Endothelial cell of umbilical vein (primary cell): ENCODE results near the gene DDHD1. TPM values are rescaled to one million over a fixed set of nuclear protein-coding genes. Genes with fewer than 3 reads are reported as not detected.

Source experiments
- BruUV-seq: library from RNA; stranded (reverse); fragments of 400-500 nt; replicated peaks from 2 replicates; lab custom pipeline; 2021; lab: Mats Ljungman, UMichigan
- CTCF ChIA-PET: fragments of 300-600, 350-600 bp; sonication (Branson Sonifier 250); formaldehyde crosslinking; loops from one replicate; lab custom pipeline; 2021; ENCODE audit warnings: antibody characterized with exemption, inconsistent platforms; lab: Charles Lee
- POLR2A ChIA-PET: fragments of 300-600, 350-600 bp; sonication (Branson Sonifier 250); formaldehyde crosslinking; loops from one replicate; lab custom pipeline; 2021; ENCODE audit warnings: antibody characterized with exemption, inconsistent platforms; lab: Charles Lee
- DNase-seq: peaks from one replicate; pipeline ENCODE4 v3.0.0-alpha.2; 2011; ENCODE audit warnings: low read depth, low spot score
- FAIRE-seq: peaks from 2 replicates; lab custom pipeline; 2011; peaks lifted over from hg19 to GRCh38; lab: Jason Lieb, UNC
- H2AFZ ChIP-seq: 2 replicates; pipeline ENCODE4 v1.6.0; 2012; ENCODE audit warnings: low read depth, low read length, control low read depth, inconsistent platforms
- H3K27ac ChIP-seq: 2 replicates; pipeline ENCODE4 v1.5.1; 2011; ENCODE audit warnings: low read depth, mild to moderate bottlenecking, control low read depth, low read length, moderate library complexity; ENCODE audit not compliant: insufficient read depth
- H3K27me3 ChIP-seq, 2 experiments: 2 replicates each; pipeline versions ENCODE4 v1.6.0 to v1.6.1; 2011; ENCODE audit warnings: low read length in 2 of 2, mixed read lengths in 1 of 2; ENCODE audit not compliant: control insufficient read depth in 2 of 2, insufficient read depth in 2 of 2
- H3K36me3 ChIP-seq, 2 experiments: 2 replicates in 1 of 2; 3 replicates in 1 of 2; pipeline ENCODE4 v1.5.1; 2011; ENCODE audit warnings: low read length in 2 of 2, mild to moderate bottlenecking in 1 of 2, moderate library complexity in 1 of 2; ENCODE audit not compliant: control insufficient read depth in 2 of 2, insufficient read depth in 2 of 2; ENCODE audit errors: extremely low read depth in 1 of 2
- H3K4me1 ChIP-seq: 3 replicates; pipeline ENCODE4 v1.5.1; 2011; ENCODE audit warnings: mild to moderate bottlenecking, low read length; ENCODE audit not compliant: control insufficient read depth, insufficient read depth; ENCODE audit errors: extremely low read depth
- H3K4me2 ChIP-seq: 2 replicates; pipeline ENCODE4 v1.6.1; 2011; ENCODE audit warnings: low read length, control low read depth, mixed read lengths; ENCODE audit not compliant: insufficient read depth
- H3K4me3 ChIP-seq, 3 experiments: fragments of 200-600 bp in 1 of 3; sonication (generic), shearing (Covaris generic) in 1 of 3; replicated peaks in 1 of 3; 2 replicates each; pipeline ENCODE4 v1.5.1; 2011 to 2016; ENCODE audit warnings: control low read depth in 3 of 3, low read length in 3 of 3, mild to moderate bottlenecking in 2 of 3, inconsistent platforms in 1 of 3, low read depth in 1 of 3, moderate library complexity in 1 of 3; ENCODE audit not compliant: insufficient read depth in 1 of 3
- H3K79me2 ChIP-seq: 2 replicates; pipeline ENCODE4 v1.6.0; 2012; ENCODE audit warnings: low read length, inconsistent platforms; ENCODE audit not compliant: control insufficient read depth, insufficient read depth
- H3K9ac ChIP-seq: replicated peaks from 2 replicates; pipeline ENCODE3; 2011; ENCODE audit warnings: low read length, control low read depth; ENCODE audit not compliant: insufficient read depth; ENCODE audit errors: extremely low read depth
- H3K9me1 ChIP-seq: replicated peaks from 3 replicates; pipeline ENCODE4 v1.6.0; 2011; ENCODE audit warnings: mild to moderate bottlenecking, low read length; ENCODE audit not compliant: control insufficient read depth, insufficient read depth; ENCODE audit errors: extremely low read depth
- H3K9me3 ChIP-seq: replicated peaks from 2 replicates; pipeline ENCODE4 v1.5.1; 2012; ENCODE audit warnings: low read length, inconsistent platforms; ENCODE audit not compliant: control insufficient read depth, insufficient read depth
- H4K20me1 ChIP-seq: replicated peaks from 2 replicates; pipeline ENCODE3; 2011; ENCODE audit warnings: mild to moderate bottlenecking, low read length; ENCODE audit not compliant: control insufficient read depth, insufficient read depth; ENCODE audit errors: extremely low read depth
- FOS ChIP-seq: IDR thresholded peaks from 2 replicates; pipeline ENCODE4 v1.6.1; 2011; ENCODE audit warnings: mild to moderate bottlenecking, low read length, moderate library complexity, borderline replicate concordance; ENCODE audit not compliant: insufficient read depth
- GATA2 ChIP-seq: IDR thresholded peaks from 2 replicates; pipeline ENCODE4 v1.7.0; 2011; ENCODE audit warnings: low read depth, mild to moderate bottlenecking, moderate library complexity, mixed read lengths, low read length; ENCODE audit not compliant: insufficient read length, insufficient read depth
- JUN ChIP-seq: IDR thresholded peaks from 2 replicates; pipeline ENCODE4 v1.6.1; 2011; ENCODE audit warnings: borderline replicate concordance, low read depth; ENCODE audit not compliant: insufficient read length, insufficient read depth
- POLR2AphosphoS5 ChIP-seq: IDR thresholded peaks from 2 replicates; pipeline ENCODE4 v1.6.1; 2012; ENCODE audit warnings: low read depth, mild to moderate bottlenecking, control low read depth, low read length, moderate library complexity; ENCODE audit not compliant: insufficient read depth
- dilution Hi-C: fragments of 300-500 bp; cut with MboI; formaldehyde crosslinking; loops from one replicate; pipeline ENCODE4 v1.15.0; 2019; ENCODE audit warnings: low sequenced_read_pairs; ENCODE audit not compliant: extremely low pct_ligation_motif_present
- intact Hi-C: fragments of 100-400 bp; cut with micrococcal nuclease; formaldehyde crosslinking; loops from one replicate; pipeline ENCODE4 v1.10.0; 2022
- polyA plus RNA-seq, 4 experiments: library from polyadenylated mRNA; depleted of rRNA in 3 of 4; stranded (reverse) in 3 of 4; unstranded in 1 of 4; fragments of >200 nt; gene quantifications; 2 replicates each; pipeline versions ENCODE4 v1.2.1 to v1.2.3, GENCODE V29; 2011 to 2012; ENCODE audit warnings: missing spikeins in 1 of 4
- total RNA-seq: library from RNA; stranded (reverse); gene quantifications from 2 replicates; pipeline ENCODE4 v1.2.3, GENCODE V29; 2021
- TF ChIP-seq, protein P1 (sequence below), 2 donors: IDR thresholded peaks; 1 replicate in 1 of 2; 2 replicates in 1 of 2; pipeline ENCODE4 v1.5.1; 2011; ENCODE audit warnings: low read length in 2 of 2, mild to moderate bottlenecking in 2 of 2, moderate library complexity in 2 of 2, control low read depth in 1 of 2, inconsistent platforms in 1 of 2, low read depth in 1 of 2; ENCODE audit not compliant: insufficient read depth in 1 of 2; ENCODE audit errors: extremely low read depth in 1 of 2
- TF ChIP-seq, protein P2 (sequence below): IDR thresholded peaks from 2 replicates; pipeline ENCODE4 v1.6.1; 2011; ENCODE audit not compliant: insufficient read depth, insufficient read length

The DDHD1 gene
- total and polyA plus RNA-seq, 2 donors (not counting 3 experiments of a cell fraction or from before 2014, with no cell fraction given) = 2.7 to 12.4 TPM

DNA sequence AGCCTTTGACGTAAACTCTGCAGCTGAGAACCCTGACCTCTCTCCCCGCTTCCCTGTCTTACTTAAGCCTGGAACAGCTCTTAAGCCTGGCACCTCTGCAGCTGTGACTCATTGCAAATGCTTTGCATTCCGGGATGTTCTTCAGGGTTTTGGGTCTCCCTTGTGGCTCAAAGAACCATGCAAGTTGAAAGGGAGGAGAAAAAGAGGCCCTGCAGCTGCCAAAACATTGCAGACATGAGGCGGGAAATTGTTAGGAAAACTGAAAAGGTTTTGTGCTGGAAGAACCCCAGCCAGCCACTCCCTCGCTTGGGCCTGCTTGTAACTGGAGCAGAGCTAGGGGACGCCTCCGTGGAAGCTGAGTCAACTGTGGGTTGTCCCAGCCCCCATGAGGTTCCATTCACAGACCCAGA lies 142.1 kb downstream of the DDHD1 start:
- H4K20me1 ChIP-seq = no peaks in the 10 kb centered on the region
- no peaks in the 10 kb centered on the region for H3K36me3 ChIP-seq
- H3K9me1 ChIP-seq = no peaks in the 10 kb centered on the region
- no peak overlapping the region for H3K9ac ChIP-seq
- no peak overlapping the region for H3K4me2 ChIP-seq
- POLR2A ChIA-PET = no interaction called here
- FAIRE-seq (no peak), DNase-seq (no peak)
- intact Hi-C loops (no loop called here), dilution Hi-C loops (no loop called here)
- no peaks in the 10 kb centered on the region for H3K9me3 ChIP-seq
- no peak overlapping the region for H3K27ac ChIP-seq
- TF ChIP-seq POLR2AphosphoS5 (no peak), FOS (no peak), JUN (no peak), GATA2 (no peak)
- TF ChIP-seq, protein P1, sequence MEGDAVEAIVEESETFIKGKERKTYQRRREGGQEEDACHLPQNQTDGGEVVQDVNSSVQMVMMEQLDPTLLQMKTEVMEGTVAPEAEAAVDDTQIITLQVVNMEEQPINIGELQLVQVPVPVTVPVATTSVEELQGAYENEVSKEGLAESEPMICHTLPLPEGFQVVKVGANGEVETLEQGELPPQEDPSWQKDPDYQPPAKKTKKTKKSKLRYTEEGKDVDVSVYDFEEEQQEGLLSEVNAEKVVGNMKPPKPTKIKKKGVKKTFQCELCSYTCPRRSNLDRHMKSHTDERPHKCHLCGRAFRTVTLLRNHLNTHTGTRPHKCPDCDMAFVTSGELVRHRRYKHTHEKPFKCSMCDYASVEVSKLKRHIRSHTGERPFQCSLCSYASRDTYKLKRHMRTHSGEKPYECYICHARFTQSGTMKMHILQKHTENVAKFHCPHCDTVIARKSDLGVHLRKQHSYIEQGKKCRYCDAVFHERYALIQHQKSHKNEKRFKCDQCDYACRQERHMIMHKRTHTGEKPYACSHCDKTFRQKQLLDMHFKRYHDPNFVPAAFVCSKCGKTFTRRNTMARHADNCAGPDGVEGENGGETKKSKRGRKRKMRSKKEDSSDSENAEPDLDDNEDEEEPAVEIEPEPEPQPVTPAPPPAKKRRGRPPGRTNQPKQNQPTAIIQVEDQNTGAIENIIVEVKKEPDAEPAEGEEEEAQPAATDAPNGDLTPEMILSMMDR (IDR thresholded peaks at IDR 0.05; ENCODE audit: extremely low read depth in 1 of 2, insufficient read depth in 1 of 2, low read depth in 1 of 2, low read length in 2 of 2) = no peak
- TF ChIP-seq, protein P2, sequence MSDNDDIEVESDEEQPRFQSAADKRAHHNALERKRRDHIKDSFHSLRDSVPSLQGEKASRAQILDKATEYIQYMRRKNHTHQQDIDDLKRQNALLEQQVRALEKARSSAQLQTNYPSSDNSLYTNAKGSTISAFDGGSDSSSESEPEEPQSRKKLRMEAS = no peak
- CTCF ChIA-PET = interaction anchor here (0.9 to 1.0 kb wide), 4 partner anchors 9 to 285 kb away, joined by 3 to 4 read pairs (median 3); no protein-coding TSS in a partner anchor
- no peak overlapping the region for H2AFZ ChIP-seq
- peaks cover 2% of the 10 kb centered on the region in 2 experiments for H3K27me3 ChIP-seq
- BruUV-seq = no TSS peak
- H3K4me1 ChIP-seq = no peaks in the 10 kb centered on the region
- no peak overlapping the region for H3K4me3 ChIP-seq
- H3K79me2 ChIP-seq = no peaks in the 10 kb centered on the region
